Skeletal muscle tissue (tissue), 4 donors: ENCODE measurements around the gene SLAMF8. TPM values are rescaled to one million over a fixed set of nuclear protein-coding genes. Genes with fewer than 3 reads are reported as not detected.

Experiments
- H3K27ac ChIP-seq: one replicate; pipeline ENCODE4 v1.7.0; 2013; ENCODE audit warnings: mild to moderate bottlenecking, low read depth, low read length, inconsistent platforms
- H3K27me3 ChIP-seq, 3 donors: one replicate each; pipeline ENCODE4 v1.7.0; 2013; ENCODE audit warnings: low read length in 3 of 3; ENCODE audit not compliant: control insufficient read depth in 3 of 3, insufficient read depth in 3 of 3
- H3K36me3 ChIP-seq, 3 donors: one replicate each; pipeline ENCODE4 v1.7.0; 2013; ENCODE audit warnings: low read length in 3 of 3; ENCODE audit not compliant: control insufficient read depth in 3 of 3, insufficient read depth in 3 of 3
- H3K4me1 ChIP-seq, 3 donors: one replicate each; pipeline ENCODE4 v1.7.0; 2013; ENCODE audit warnings: low read length in 3 of 3, mild to moderate bottlenecking in 3 of 3; ENCODE audit not compliant: control insufficient read depth in 3 of 3, insufficient read depth in 3 of 3
- H3K4me3 ChIP-seq, 3 donors: one replicate each; pipeline ENCODE4 v1.7.0; 2013; ENCODE audit warnings: low read length in 3 of 3
- H3K9ac ChIP-seq, 3 donors: one replicate each; pipeline ENCODE4 v1.7.0; 2013; ENCODE audit warnings: low read length in 3 of 3, mild to moderate bottlenecking in 3 of 3, moderate library complexity in 2 of 3, low read depth in 1 of 3
- H3K9me3 ChIP-seq, 3 donors: one replicate each; pipeline ENCODE4 v1.7.0; 2013; ENCODE audit warnings: low read length in 3 of 3; ENCODE audit not compliant: control insufficient read depth in 3 of 3
- total RNA-seq: library from RNA; depleted of rRNA; stranded (reverse); fragments of >200 nt; gene quantifications from one replicate; pipeline ENCODE4 v1.2.3, GENCODE V29; 2014
- donor health status: Osteomylitis.

SLAMF8 gene
- total RNA-seq, 1 donor from 2014 or later = 1.6 TPM

DNA sequence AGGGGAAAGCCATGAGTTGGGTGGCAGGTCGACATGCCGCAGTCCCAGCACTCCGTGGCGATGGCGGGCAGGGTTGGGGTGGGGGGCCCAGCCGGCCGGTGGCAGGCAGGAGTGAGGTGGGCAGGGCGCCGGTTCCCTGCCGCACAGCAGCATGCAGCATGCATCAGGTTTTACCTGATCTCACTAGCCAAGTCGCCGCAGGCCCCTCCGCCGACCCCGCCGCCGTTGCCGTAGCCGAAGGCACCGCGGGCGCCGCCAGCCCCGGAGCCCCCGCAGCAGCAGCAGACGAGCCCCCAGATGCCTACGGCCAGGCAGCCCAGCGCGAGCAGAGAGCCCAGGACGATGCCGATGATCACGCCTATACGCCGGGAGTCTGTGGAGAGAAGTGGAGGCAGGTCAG, 29.0 kb downstream of the SLAMF8 start:
- H3K27ac ChIP-seq = no peak overlapping the region
- peaks cover 0 to 4% (median 2%) of the 10 kb centered on the region in 3 donors for H3K4me1 ChIP-seq
- no peaks in the 10 kb centered on the region for H3K36me3 ChIP-seq
- no peaks in the 10 kb centered on the region for H3K27me3 ChIP-seq
- H3K9me3 ChIP-seq = no peaks in the 10 kb centered on the region
- peak overlapping the region in 1 of 3 donors; percentile 86 for H3K4me3 ChIP-seq
- no peak overlapping the region for H3K9ac ChIP-seq

DNA sequence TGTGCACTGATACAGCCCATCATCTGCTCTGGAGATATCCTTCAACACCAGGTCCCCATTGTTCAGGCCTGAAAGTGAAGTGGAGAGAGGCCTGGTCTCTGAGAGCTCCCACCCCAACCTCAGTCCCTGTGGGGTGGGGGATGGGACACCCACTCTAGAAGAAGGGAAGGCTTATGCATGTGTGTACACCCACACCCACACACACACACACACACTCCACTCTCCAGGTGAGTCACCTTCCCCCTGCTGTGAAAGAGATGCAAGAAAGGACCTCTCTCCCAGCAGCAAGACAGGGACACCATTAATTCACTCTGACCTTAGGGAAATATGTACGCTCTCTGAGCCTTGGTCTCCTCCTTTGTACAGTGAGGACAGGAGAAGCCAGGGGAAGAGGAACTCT, 29.9 kb downstream of the SLAMF8 start:
- Histone ChIP-seq H3K9ac (no peak overlapping the region), H3K9me3 (no peaks in the 10 kb centered on the region), H3K36me3 (no peaks in the 10 kb centered on the region), H3K27ac (no peak overlapping the region), H3K4me3 (no peak overlapping the region), H3K27me3 (no peaks in the 10 kb centered on the region), H3K4me1 (peaks cover 0 to 4% (median 2%) of the 10 kb centered on the region in 3 donors)

DNA sequence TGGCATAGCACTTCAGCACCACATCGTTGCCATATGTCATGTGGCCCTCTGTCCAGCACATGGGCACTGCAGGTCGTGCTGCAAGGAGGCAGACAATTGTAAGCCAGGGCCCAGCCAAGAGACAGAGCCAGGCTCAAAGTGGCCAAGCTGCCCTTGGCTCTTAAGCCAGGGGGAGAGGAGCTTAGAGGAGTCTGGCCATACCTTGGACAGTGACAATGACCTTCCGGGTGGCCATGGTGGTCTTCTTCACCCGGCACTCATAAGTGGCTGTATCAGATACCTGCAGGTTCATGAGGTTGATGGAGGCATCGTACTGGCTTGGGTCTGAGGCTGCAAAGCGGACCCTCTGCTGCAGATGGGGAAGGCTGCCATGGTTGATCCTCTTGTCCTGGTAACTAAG, 31.2 kb downstream of the SLAMF8 start:
- H3K27ac ChIP-seq = no peak overlapping the region
- H3K4me1 ChIP-seq = peaks cover 0 to 4% (median 2%) of the 10 kb centered on the region in 3 donors
- peaks cover 0 to 5% (median 0%) of the 10 kb centered on the region in 3 donors for H3K27me3 ChIP-seq
- H3K4me3 ChIP-seq = no peak overlapping the region
- no peaks in the 10 kb centered on the region for H3K9me3 ChIP-seq
- H3K36me3 ChIP-seq = no peaks in the 10 kb centered on the region
- no peak overlapping the region for H3K9ac ChIP-seq

DNA sequence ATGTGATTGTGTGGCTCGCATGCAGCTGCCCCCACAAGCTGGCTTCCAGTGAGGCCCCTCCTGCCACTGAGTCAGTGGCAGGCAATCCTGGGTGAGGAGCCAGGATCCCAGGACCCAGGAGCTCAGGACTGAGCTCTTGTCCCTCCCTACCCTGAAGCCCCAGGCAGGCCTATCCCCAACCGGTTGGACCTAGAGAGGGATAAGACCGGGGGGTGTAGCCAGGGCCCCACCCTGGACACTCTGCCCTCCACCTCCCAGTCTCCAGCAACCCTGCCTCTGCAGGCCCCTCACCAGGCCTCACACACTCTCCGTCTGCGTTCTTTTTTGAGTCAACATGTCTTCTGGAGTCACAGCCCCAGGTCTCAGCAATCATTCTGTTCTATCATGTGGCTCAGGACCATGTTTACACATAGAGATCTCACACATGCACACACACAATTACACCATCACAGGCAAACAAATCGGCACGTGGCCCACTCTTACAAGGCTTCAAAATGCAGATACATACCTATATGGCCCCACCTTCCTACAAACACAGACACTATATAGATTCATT, 33.2 kb downstream of the SLAMF8 start:
- Histone ChIP-seq H3K27me3 (peaks cover 0 to 7% (median 0%) of the 10 kb centered on the region in 3 donors), H3K9me3 (no peaks in the 10 kb centered on the region), H3K36me3 (no peaks in the 10 kb centered on the region), H3K27ac (no peak overlapping the region), H3K4me3 (no peak overlapping the region), H3K4me1 (peaks cover 0 to 3% (median 2%) of the 10 kb centered on the region in 3 donors), H3K9ac (no peak overlapping the region)

DNA sequence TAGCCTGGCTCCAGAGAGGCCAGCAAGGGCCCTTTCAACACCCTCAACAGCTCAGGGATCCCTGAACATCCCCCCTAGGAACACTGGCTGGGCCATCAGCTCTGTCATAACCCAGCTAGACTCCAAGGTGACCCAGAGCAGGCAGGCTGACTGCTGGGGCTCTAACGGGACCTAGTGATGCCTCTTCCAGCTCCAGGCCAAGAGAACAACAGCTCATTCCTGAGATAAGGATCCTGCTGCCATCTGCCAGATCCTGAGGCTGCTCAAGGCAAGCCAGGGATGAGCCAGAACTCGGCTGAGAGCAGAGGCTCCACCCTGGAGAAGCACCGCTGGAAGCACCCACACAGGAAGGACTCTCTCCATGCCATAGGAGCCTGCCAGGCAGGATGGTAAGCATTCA, 33.8 kb downstream of the SLAMF8 start:
- H3K9me3 ChIP-seq = no peaks in the 10 kb centered on the region
- no peaks in the 10 kb centered on the region for H3K36me3 ChIP-seq
- H3K27ac ChIP-seq = no peak overlapping the region
- peaks cover 0 to 7% (median 0%) of the 10 kb centered on the region in 3 donors for H3K27me3 ChIP-seq
- no peak overlapping the region for H3K9ac ChIP-seq
- H3K4me1 ChIP-seq = no peaks in the 10 kb centered on the region
- no peak overlapping the region for H3K4me3 ChIP-seq

DNA sequence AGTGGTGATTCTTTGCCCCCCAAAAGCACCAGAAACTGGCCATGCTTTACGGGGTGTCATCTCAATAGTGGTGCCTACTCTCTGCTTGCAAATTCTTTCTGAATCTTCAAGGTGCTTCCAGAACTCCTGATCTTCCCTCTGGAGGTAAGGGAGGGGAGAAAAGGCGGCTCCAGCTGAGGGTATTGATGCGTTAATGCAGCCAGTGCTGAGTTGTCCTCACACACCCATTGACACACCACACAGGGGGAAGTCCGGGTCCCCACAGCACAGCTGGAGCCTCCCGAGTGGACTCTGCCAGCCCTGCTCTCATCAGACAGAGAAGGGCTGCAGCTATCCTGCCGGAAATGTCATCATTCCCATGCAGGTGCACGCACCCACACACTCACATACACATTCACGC, 34.5 kb downstream of the SLAMF8 start:
- Histone ChIP-seq H3K4me1 (no peaks in the 10 kb centered on the region), H3K27ac (no peak overlapping the region), H3K27me3 (peaks cover 0 to 7% (median 0%) of the 10 kb centered on the region in 3 donors), H3K36me3 (no peaks in the 10 kb centered on the region), H3K4me3 (no peak overlapping the region), H3K9ac (no peak overlapping the region), H3K9me3 (no peaks in the 10 kb centered on the region)

DNA sequence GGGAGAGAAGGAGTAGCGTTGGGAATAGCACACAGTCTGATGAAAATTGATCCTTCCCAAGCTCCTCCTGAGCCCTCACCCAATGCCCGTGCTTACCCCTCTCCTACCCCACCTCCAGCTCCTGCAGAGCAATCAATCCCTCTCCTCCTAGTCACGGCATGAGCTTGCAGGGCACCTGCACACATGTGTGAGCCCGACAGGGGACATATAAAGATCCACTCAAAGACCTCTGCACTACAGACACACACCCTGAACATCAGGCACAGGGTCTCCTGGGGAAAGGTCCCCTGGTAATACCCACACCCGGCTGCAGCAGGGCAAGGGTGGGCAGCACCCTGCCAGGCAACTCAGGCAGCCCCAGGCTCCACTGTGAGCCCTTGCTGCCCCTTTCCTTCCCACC, 35.4 kb downstream of the SLAMF8 start:
- Histone ChIP-seq H3K9me3 (no peaks in the 10 kb centered on the region), H3K4me3 (no peak overlapping the region), H3K27me3 (peaks cover 0 to 7% (median 0%) of the 10 kb centered on the region in 3 donors), H3K4me1 (peaks cover 0 to under 1% (median 0%) of the 10 kb centered on the region in 3 donors), H3K36me3 (no peaks in the 10 kb centered on the region), H3K27ac (no peak overlapping the region), H3K9ac (no peak overlapping the region)

DNA sequence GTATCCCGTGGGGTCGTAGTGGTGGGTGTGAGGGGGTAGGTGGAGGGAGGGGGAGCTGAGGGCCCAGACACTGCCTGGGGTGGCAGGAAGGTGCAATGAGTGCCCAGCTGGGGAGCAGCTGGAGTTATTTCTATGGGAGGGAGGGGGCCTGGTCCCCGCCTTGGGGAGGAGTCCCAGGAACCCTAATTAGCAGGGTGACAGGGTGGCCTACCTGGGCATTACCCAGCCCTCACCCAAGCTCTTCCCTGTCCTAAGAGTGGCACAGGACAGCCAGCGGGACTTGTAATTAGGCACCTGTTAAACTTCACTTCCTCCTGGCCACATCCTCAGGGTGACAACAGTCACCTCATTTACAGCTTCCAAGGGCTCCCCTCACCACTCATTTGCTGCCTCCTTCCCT, 35.9 kb downstream of the SLAMF8 start, which contains the start of gene VSIG8:
VSIG8 (minus strand) TSS at position 101 of the 400 bp plus-strand sequence. CDS start 136 bp downstream, outside the sequence.
- Histone ChIP-seq H3K27ac (no peak within 1 kb of the TSS), H3K36me3 (no peaks in the 10 kb centered on the region), H3K9ac (no peak within 1 kb of the TSS), H3K4me3 (no peak within 1 kb of the TSS), H3K4me1 (peaks cover 2 to 5% (median 4%) of the 10 kb centered on the region in 3 donors), H3K27me3 (peaks cover 0 to 7% (median 0%) of the 10 kb centered on the region in 3 donors), H3K9me3 (no peaks in the 10 kb centered on the region)

DNA sequence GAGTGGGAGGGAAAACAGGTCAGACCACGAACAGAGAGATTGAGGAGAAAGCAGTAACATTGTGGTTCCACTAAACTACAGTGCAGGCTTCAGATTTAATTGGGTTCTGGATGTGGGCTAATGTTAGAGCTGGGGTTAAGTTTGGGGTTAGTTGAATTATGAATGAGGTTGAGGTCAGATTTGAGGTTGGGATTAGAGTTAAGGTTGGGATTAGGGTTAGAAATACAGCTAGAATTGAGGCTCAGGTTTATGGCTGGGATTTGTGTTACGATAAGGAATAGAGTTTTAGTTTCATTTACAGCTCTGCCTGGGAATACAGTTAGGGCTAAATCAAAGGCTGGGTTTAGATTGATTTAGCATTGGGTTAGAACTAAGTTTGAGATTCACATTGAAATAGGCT, 37.6 kb downstream of the SLAMF8 start:
- H3K9me3 ChIP-seq = no peaks in the 10 kb centered on the region
- H3K27me3 ChIP-seq = peaks cover 0 to 7% (median 0%) of the 10 kb centered on the region in 3 donors
- H3K27ac ChIP-seq = no peak overlapping the region
- no peak overlapping the region for H3K4me3 ChIP-seq
- no peaks in the 10 kb centered on the region for H3K36me3 ChIP-seq
- H3K9ac ChIP-seq = no peak overlapping the region
- peaks cover 8 to 10% (median 9%) of the 10 kb centered on the region in 3 donors for H3K4me1 ChIP-seq

DNA sequence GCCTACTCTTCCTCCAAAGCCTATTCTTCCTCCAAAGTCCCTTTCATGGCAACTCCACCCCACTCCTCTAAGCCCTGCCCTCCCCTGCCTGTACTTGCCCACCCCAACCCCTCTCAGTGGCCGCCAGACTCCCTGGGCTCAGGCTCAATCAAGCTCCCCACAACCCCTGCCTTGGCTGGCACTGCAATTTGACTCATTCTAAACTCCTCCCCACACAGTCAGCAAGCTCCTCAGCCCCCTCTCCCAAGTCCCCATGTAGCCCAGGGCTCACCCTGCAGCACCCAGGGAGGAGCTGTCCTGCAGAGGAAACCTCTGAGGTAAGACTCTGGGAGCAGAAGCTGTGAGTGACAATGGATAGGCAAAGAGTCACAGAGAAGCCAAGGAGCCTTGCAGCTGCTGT, 39.4 kb downstream of the SLAMF8 start:
- no peaks in the 10 kb centered on the region for H3K36me3 ChIP-seq

More for the DNA sequence above, 39.4 kb downstream of the SLAMF8 start:
- H3K9ac ChIP-seq = no peak overlapping the region
- H3K27ac ChIP-seq = no peak overlapping the region
- H3K4me3 ChIP-seq = no peak overlapping the region
- H3K9me3 ChIP-seq = no peaks in the 10 kb centered on the region
- peaks cover 8 to 10% (median 9%) of the 10 kb centered on the region in 3 donors for H3K4me1 ChIP-seq
- H3K27me3 ChIP-seq = peaks cover 0 to 13% (median 4%) of the 10 kb centered on the region in 3 donors
